Stimulated activated CD8-positive, alpha-beta memory T cell treated with anti-CD3 and anti-CD28 coated beads, Interleukin-12 subunit alpha, Interleukin-12 subunit beta, amount 100 ng/mL, for 4 hours (primary cell): ENCODE measurements around the gene RHOC.
"Not testable (repeated sequence)": the region's sequence is repeated elsewhere in the genome, so short reads cannot be mapped to it uniquely, and the experiment has no call there.

Source experiments
- DNase-seq: peaks from one replicate; pipeline ENCODE4 v3.0.0-alpha.2; 2020; ENCODE audit warnings: low read depth

Gene RHOC

DNA sequence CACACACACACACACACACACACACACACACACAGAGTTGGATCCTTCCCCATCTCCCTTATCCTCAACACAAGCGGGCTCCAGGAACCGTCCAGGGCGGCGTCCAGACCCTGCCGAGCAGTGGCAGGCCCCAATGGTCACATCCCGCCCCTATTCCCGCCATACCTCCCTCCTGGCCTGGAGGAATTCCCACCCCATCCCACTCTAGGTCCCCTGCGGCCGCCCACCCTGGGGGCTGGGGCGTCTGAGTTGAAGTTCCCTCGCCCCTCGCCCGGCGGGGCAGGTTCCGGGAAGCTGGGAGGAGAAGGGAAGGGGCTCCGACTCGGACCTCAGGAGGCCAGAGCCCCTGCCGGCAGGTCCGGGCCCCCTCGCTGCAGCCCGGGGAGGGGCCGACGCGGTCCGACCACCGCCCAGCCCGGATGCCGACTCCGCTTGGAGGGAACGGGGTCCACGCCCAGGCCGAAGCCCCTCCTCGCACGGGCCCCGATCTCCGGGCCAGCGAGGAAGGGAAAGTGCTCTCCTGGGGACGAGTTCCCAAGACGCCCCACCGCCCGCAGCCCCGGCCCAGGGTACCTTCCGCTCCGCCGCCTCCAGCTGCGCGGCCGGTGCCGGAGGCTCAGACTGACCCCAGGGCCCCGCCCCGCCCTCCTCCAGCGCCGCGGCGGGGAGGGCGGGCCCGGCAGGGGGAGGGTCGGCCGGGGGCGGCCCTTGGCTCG lies at the start of gene RHOC:
TSS of gene RHOC (minus strand) at position 623 of the 716 bp plus-strand sequence. CDS start 3,328 bp downstream, outside the sequence.
- DNase-seq: peak; percentile 31

DNA sequence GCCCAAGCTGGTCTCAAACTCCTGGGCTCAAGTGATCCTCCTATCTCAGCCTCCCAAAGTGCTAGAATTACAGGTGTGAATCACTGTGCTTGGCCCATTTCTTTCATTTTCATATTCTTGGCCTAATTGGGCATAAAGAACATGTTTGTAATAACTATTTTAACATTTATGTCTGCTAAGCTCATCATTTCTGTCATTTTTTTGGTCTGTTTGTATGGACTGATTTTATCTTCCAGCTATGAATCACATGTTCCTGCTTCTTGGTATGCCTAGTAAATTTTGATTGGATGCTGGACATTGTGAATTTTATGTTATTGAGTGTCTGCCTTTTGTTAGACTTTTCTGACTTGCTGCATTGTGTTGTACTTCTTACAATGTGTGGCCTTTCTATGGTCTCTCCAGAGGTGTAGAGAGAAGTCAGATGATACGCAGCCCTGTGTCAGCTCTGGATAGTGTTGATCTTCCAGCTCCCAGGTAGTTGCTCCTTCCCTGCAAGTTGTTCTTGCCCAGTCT lies 47.2 kb upstream of the RHOC start:
- DNase-seq: no peak

DNA sequence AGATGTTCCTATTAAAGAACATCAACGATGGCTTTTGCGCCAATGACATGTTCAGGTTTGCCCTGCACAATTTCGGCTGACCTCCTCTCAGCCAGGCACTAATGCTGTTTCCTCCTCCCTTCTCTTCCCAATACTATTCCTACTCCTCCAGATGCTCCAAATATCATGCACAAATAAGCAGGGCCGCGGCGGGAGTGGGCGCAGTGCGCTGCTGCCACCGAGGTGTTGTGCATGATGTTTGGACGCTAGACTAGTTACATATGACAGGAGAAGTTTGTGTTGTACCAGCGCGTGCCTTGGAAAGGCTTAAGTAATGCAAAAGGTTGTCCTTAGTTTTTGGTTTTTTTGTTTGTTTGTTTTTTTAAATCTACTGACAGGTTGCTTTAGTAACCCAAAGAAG lies 41.5 kb upstream of the RHOC start:
- DNase-seq: no peak

DNA sequence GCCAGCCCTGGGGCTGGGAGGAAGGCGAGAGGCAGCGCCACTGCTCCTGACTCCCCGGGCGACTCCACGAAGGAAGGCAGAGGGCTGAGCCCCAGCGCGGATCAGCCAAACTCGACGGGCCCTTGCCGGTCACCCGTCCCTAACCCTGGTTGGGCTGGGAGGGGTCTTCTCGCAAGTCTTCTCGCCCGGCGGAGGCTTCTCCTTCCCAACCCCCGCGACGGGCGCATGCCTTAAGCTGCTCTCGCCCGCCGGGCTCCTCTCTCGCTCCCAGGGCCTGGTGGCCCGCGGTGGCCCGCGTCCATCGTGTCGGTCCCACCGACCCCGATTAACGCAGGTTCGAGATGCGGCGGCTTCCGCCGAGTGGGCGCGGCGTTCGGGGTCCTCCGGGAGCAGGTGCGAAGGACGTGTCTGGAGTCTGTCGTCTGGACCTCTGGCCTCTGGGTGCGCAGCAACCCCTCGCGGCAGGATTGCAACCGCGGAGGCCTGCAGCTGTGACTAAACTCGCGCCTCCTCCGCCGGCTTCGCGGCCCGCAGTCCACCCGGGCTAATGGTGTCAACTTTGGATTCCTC lies 37.2 kb upstream of the RHOC start:
- DNase-seq: no peak

DNA sequence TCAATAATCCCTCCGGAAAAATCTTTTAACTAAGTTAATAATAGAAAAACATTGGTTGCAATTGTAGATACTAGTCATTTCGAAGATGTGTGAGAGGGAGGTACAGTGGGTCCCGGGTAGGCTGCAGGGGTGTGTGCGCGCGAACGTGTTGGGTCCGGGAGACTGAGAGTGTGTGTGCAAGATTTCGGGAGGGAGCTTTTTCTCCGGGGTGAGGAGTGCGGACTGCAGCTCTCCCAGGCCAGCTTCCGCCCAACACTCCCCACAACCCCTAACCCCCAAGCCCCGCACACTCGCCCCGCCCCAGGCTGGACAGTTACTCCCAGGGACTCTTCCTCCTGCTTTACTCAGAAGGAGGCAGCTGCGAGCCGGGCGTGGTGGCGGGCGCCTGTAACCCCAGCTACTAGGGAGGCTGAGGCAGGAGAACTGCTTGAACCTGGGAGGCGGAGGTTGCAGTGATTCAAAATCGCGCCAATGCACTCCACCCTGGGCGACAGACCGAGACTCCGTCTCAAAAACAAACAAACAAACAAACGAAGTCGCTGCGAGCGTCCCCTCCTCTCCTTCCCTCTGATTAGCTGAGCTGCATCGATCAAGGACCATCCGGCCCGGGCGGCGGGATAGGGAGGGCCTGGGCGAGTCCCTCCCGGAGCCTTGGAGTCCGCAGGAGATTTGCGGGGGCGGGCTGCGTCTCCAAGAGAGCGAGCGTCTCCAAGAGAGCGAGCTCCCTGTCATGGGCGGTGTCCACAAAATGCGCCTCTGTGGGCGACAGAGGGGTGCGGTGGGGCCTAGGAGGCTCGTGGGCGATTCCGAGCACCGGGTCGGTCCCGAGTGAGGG lies 36.5 kb upstream of the RHOC start:
- no peak for DNase-seq

DNA sequence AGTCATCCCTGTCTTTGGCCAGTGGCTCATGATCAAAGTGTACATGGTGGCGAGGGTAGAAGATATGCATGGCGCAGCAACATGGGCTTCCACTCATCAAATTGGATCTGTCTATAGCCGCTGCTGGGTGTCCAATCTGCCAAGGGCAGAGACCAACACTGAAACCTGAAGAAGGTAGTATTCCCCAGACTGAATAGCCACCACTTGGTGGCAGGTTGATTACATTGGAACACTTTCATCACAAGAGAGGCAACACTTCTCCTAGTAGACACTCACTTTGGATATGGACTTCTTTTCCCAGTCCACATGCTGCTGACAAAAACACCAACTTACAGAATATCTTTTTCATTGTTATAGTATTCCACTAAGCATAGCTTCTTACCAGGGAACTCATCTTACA lies 30.6 kb upstream of the RHOC start:
- no peak for DNase-seq

DNA sequence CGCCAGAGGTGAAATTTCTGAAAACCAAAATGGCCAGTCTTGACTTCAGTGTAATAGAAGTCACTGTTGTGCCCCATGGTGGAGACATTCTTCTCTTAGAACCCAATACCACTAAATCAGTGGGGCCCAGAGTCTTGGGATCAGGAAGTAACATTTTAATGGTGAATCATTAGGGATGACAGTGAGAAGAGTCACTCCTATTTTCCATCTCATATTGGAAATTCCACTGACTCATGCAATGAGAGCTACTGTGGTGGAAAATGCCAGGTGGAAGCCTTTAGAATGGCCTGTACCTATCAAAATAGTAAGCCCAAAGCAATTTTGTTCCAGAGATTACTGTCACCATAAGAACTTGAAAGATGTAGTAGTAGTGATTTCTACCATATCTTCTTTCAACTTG lies 28.8 kb upstream of the RHOC start:
- no peak for DNase-seq

DNA sequence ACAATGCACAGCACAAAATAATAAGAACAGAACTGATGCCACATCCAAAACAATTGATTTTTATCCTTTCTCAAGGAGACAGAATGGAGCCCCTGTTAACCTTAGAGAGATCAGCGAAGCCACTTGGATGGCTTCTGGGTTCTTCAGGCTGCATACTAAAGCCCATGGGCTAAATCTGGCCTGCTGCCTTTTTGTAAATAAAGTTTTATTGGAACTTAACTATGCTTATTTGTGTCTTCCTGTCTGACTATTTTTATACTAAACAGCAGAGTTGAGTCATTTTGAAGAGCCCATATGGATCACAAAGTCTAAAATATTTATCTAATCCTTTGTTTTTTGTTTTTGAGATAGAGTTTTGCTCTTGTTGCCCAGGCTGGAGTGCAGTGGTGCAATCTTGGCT lies 24.5 kb upstream of the RHOC start:
- no peak for DNase-seq

DNA sequence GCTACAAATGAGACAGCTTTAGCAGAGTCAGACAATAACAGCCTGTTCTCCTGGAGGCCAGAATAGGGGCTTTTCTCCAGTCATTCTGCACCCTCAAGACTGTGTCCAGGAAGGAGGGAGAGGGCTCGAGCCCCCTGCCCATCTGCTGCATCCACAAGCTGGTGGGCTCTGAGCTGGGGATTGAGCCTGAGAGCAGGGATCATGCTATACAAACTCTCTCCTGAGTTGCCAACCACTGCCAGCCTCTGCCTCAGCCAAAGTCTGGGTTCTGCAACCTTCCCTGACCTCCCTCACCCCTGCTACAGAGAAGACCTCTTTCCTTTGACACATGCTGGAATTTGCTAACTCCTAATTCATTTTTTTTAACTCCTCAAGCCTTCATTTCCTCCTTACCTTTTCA lies 23.0 kb upstream of the RHOC start:
- no peak for DNase-seq

DNA sequence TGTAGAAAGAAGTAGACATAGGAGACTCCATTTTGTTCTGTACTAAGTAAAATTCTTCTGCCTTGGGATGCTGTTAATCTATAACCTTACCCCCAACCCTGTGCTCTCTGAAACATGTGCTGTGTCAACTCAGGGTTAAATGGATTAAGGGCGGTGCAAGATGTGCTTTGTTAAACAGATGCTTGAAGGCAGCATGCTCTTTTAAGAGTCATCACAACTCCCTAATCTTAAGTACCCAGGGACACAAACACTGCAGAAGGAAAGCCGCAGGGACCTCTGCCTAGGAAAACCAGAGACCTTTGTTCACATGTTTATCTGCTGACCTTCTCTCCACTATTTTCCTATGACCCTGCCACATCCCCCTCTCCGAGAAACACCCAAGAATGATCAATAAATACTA lies 22.1 kb upstream of the RHOC start:
- DNase-seq: not testable (repeated sequence)

DNA sequence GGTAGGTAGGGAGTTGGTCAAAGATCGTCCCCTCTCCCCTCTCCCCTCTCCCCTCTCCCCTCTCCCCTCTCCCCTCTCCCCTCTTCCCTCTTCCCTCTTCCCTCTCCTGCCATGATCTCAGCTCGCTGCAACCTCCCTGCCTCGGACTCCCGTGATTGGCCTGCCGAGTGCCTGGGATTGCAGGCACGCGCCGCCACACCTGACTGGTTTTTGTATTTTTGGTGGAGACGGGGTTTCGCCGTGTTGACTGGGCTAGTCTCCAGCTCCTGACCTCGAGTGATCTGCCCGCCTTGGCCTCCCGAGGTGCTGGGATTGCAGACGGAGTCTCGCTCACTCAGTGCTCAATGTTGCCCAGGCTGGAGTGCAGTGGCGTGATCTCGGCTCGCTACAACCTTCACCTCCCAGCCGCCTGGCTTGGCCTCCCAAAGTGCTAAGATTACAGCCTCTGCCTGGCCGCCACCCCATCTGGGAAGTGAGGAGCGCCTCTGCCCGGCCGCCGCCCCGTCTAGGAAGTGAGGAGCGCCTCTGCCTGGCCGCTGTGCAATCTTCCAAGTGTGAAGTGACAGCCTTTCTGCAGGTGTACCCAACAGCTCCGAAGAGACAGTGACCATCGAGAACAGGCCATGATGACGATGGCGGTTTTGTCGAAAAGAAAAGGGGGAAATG lies 21.5 kb upstream of the RHOC start:
- not testable (repeated sequence) for DNase-seq

DNA sequence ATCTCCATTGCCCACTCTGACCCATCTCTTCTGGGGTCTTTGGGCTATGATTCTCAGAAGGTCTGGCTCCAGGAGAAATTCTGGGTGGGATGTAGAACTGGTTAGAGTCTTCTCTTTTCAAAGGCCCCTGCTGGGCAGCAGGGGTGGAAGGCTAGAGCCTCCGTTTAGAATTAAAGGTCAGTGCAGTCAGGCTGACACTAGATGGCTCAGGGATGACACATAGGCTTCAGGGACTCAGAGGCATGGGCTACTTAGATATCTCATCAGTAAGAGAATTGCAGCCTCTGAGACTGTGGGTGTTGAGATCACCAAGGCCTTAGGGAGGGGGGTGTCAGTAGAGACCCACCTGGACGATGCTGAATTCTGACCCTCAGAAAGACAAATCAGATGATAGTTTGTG lies 20.8 kb upstream of the RHOC start:
- no peak for DNase-seq

DNA sequence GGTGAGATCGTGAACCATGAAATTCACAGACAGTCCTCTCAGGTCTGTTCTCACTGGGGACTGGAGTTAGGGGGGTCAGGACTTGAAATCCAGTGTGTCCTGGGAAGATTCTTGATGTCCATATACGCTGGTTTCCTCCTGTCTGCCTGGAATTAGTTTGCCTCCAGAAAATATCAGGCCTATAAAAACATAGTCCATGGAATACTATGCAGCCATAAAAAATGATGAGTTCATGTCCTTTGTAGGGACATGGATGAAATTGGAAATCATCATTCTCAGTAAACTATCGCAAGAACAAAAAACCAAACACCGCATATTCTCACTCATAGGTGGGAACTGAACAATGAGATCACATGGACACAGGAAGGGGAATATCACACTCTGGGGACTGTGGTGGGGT lies 17.3 kb upstream of the RHOC start:
- DNase-seq: not testable (repeated sequence)

DNA sequence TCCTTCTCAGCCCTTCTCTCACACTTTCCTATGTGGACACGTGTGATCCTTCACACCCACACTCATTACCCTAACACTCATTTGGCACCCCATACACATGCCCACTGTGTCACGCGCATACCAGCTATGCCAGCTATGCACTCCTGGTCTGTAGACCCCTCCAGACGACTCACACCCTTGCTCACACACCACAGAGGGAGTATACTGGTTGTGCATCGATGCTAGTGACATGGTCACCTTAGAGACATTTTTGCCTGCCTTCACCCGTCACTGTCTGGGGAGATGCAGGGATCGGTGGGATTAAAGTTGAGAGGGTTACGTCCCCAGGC lies 16.5 kb upstream of the RHOC start:
- DNase-seq: no peak

DNA sequence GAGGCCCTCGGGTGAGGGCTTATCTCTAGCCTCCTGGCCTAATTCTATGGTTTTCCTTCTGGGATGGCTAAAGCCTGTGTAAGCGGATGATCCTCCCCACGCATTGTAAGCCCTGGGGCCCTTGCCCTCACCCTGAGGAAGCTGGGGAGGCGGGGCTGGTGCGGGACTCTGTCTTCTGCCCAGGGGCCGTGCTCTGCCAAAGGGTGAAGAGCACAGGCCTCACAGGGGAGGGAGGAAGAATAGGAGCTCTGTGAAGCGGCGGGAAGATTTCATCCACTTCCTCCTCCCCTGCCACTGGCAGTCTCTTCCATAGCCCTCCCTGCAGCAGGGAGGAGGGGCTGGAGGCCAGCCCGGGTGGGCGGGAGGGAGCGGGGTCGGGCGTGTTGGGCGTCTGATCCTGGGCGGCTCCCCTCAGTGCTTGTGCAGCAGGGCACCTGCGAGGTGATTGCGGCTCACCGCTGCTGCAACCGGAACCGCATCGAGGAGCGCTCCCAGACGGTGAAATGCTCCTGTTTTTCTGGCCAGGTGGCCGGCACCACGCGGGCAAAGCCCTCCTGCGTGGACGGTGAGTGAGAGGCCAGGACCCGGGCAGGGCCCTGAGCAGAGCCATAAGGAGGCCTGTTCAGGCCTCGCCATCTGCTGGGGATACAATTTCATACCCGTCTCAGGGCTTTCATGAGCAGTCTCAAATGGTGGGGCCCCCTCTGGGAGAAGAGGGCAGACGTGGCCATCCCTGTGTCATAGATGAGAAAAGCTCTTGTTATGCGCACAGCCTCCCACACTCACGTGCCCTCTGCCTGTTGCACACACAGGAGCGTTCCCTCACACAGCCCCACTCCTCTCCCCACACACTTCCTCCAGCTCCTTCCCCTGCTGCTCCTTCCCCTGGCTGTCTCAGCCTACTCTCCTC lies 15.9 kb upstream of the RHOC start:
- DNase-seq: no peak

DNA sequence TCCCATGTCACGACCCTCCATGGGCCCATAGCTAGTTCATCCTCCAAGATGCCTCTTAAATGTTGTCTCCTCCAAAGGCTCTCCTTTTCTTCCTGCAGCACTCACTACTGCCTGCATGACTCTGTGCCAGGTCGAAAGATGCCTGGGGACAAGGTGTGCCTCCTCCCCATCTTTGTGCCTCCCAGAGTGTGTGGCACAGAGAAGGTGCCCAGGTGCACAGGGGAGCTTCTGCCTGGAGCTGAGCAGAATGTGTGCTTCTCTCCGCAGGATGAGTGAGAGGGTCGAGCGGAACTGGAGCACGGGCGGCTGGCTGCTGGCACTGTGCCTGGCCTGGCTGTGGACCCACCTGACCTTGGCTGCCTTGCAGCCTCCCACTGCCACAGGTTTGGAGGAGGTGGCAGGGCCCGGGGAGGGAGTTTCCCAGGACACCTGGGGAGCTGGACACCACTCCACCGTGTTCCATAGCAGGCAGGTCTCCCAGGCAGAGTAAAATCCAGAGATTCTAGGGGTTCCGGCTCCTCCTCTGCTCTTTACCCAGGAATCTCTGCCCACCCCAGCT lies 15.1 kb upstream of the RHOC start:
- no peak for DNase-seq

DNA sequence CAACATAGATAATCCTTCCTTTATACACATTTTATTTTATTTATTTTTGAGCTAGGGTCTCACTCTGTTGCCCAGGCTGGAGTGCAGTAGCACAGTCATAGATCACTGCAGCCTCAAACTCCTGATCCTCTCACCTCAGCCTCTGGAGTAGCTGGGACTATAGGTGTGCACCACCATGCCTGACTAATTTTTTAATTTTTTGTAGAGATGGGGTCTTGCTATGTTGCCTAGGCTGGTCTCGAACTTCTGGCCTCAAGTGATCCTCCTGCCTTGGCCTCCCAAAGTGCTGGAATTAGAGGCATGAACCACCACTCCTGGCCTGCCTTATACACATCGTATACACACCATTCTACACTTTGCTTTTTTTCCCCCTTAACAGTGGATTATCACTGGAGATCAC lies 14.4 kb upstream of the RHOC start:
- not testable (repeated sequence) for DNase-seq

DNA sequence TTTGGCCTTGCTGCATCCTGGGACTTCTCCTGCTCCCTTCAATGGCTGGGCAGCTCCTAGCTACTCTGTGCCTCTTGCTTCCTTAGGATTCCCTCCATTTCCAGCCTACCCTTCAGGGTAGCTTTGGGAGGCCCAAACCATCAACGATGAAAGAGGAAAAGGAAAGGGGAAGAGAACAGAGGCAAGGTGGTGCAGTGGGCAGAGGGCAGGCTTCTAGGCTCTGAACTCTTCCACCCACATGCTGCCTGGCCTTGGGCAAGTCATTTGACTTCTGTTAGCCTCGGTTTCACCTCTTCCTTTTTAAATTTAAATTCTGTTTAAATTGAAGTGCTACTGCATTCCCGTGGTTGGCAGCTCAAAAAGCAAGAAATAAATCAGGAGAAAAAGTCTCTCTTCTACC lies 13.9 kb upstream of the RHOC start:
- no peak for DNase-seq

DNA sequence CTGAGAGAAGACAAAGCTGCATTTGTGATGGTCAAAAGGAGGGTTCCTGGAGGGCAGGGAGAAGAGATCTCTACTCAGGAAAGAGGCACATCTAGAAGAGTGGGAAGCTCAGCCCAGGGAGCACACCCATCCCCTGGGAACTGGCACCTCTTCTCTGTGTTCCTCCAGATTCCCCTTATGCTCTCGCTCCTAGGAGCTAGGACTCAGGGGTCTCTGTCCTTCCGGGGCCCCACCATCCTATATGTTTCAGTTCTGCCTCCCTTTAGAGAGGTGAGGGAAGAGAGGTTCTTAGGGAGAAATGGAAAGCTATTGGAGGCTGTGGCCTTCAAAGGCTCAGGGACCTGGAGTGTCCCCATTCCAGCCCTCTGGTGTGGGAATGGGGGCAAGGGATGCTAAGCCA lies 12.8 kb upstream of the RHOC start:
- no peak for DNase-seq

DNA sequence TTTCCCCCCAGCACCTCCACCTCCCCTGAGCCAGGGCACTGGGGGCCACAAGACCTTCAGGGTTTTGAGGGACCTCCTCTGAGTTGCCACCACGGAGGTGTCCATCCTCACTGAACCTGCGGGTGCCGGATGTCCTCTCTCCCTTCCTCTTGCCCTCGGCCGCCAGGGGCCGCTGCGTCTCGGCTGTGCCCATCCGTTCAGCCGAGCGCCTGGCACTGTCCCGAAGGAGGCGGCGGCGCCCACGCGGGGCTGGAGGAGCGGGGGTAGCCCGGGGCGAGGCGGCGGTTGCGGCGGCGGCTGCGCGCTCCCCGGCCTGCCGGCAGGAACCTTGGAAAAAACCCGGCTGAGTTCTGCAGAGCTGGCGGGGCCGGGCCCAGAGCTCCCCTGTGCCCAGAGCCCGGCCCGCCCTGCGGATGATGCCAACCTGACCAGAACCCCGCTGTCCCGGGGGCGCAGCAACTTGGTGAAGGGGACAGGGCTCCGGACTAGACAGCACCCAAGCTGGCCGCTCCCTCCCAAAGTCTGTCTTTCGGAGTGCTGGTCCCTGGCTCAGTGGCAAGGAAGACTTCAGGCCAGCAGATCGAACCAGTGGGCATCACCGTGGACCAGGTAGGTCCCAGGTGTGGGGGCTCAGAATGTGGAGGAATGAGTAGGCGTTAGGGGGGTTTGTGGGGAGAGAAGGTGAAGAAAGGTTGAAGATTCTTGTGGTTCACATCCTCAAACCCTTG lies 11.9 kb upstream of the RHOC start:
- DNase-seq: peak; percentile 55
